Measurements from ENCODE around the gene FAM3D.
"Not testable (repeated sequence)": the region's sequence is repeated elsewhere in the genome, so short reads cannot be mapped to it uniquely, and the experiment has no call there.

Gene FAM3D

GRCh38 chr3:58696813-58697212, 30.2 kb upstream of the FAM3D start:
- not testable (repeated sequence) for H3K9me3 ChIP-seq (ENCODE audit: control insufficient read depth, insufficient read depth, low read length); H3K27me3 ChIP-seq (ENCODE audit: control insufficient read depth, insufficient read depth, low read length); H3K9ac ChIP-seq (ENCODE audit: low read depth, low read length); H3K4me3 ChIP-seq (ENCODE audit: low read depth, low read length); H3K36me3 ChIP-seq (ENCODE audit: control insufficient read depth, insufficient read depth, low read length); H3K4me1 ChIP-seq (ENCODE audit: control insufficient read depth, insufficient read depth, low read length)

- no peaks in the 10 kb centered on the region for H3K36me3 ChIP-seq (ENCODE audit: control insufficient read depth, insufficient read depth, low read length)
- no peak overlapping the region for H3K4me3 ChIP-seq (ENCODE audit: low read depth, low read length)
- H3K4me1 ChIP-seq (ENCODE audit: control insufficient read depth, insufficient read depth, low read length) = no peaks in the 10 kb centered on the region
- H3K27me3 ChIP-seq (ENCODE audit: control insufficient read depth, insufficient read depth, low read length) = no peaks in the 10 kb centered on the region
- H3K9ac ChIP-seq (ENCODE audit: low read depth, low read length) = no peak overlapping the region
- H3K9me3 ChIP-seq (ENCODE audit: control insufficient read depth, insufficient read depth, low read length) = peaks cover 14% of the 10 kb centered on the region
Observed at GRCh38 chr3:58696093-58696492, 29.5 kb upstream of the FAM3D start.

- peaks cover 18% of the 10 kb centered on the region for H3K9me3 ChIP-seq (ENCODE audit: control insufficient read depth, insufficient read depth, low read length)
- H3K4me3 ChIP-seq (ENCODE audit: low read depth, low read length); H3K9ac ChIP-seq (ENCODE audit: low read depth, low read length); H3K36me3 ChIP-seq (ENCODE audit: control insufficient read depth, insufficient read depth, low read length); H3K27me3 ChIP-seq (ENCODE audit: control insufficient read depth, insufficient read depth, low read length); H3K4me1 ChIP-seq (ENCODE audit: control insufficient read depth, insufficient read depth, low read length): not testable (repeated sequence)
Observed at GRCh38 chr3:58695284-58695683, 28.7 kb upstream of the FAM3D start.

GRCh38 chr3:58693940-58694850, 27.6 kb upstream of the FAM3D start:
- Histone ChIP-seq H3K9ac (ENCODE audit: low read depth, low read length) (no peak overlapping the region), H3K4me1 (ENCODE audit: control insufficient read depth, insufficient read depth, low read length) (no peaks in the 10 kb centered on the region), H3K27me3 (ENCODE audit: control insufficient read depth, insufficient read depth, low read length) (no peaks in the 10 kb centered on the region), H3K9me3 (ENCODE audit: control insufficient read depth, insufficient read depth, low read length) (peaks cover 18% of the 10 kb centered on the region), H3K36me3 (ENCODE audit: control insufficient read depth, insufficient read depth, low read length) (no peaks in the 10 kb centered on the region), H3K4me3 (ENCODE audit: low read depth, low read length) (no peak overlapping the region)

- Histone ChIP-seq H3K9me3 (ENCODE audit: control insufficient read depth, insufficient read depth, low read length) (peaks cover 18% of the 10 kb centered on the region), H3K36me3 (ENCODE audit: control insufficient read depth, insufficient read depth, low read length) (no peaks in the 10 kb centered on the region), H3K27me3 (ENCODE audit: control insufficient read depth, insufficient read depth, low read length) (no peaks in the 10 kb centered on the region), H3K9ac (ENCODE audit: low read depth, low read length) (no peak overlapping the region), H3K4me1 (ENCODE audit: control insufficient read depth, insufficient read depth, low read length) (no peaks in the 10 kb centered on the region), H3K4me3 (ENCODE audit: low read depth, low read length) (no peak overlapping the region)
Observed at GRCh38 chr3:58692484-58692883, 25.9 kb upstream of the FAM3D start.

GRCh38 chr3:58691997-58692396, 25.4 kb upstream of the FAM3D start:
- H3K4me1 ChIP-seq (ENCODE audit: control insufficient read depth, insufficient read depth, low read length) = no peaks in the 10 kb centered on the region
- H3K9me3 ChIP-seq (ENCODE audit: control insufficient read depth, insufficient read depth, low read length) = peaks cover 22% of the 10 kb centered on the region
- no peaks in the 10 kb centered on the region for H3K27me3 ChIP-seq (ENCODE audit: control insufficient read depth, insufficient read depth, low read length)
- H3K9ac ChIP-seq (ENCODE audit: low read depth, low read length) = no peak overlapping the region
- no peaks in the 10 kb centered on the region for H3K36me3 ChIP-seq (ENCODE audit: control insufficient read depth, insufficient read depth, low read length)
- no peak overlapping the region for H3K4me3 ChIP-seq (ENCODE audit: low read depth, low read length)

GRCh38 chr3:58690490-58690889, 23.9 kb upstream of the FAM3D start:
- Histone ChIP-seq H3K9ac (ENCODE audit: low read depth, low read length) (no peak overlapping the region), H3K9me3 (ENCODE audit: control insufficient read depth, insufficient read depth, low read length) (peaks cover 23% of the 10 kb centered on the region), H3K4me1 (ENCODE audit: control insufficient read depth, insufficient read depth, low read length) (no peaks in the 10 kb centered on the region), H3K4me3 (ENCODE audit: low read depth, low read length) (no peak overlapping the region), H3K36me3 (ENCODE audit: control insufficient read depth, insufficient read depth, low read length) (no peaks in the 10 kb centered on the region), H3K27me3 (ENCODE audit: control insufficient read depth, insufficient read depth, low read length) (no peaks in the 10 kb centered on the region)

- Histone ChIP-seq H3K9me3 (ENCODE audit: control insufficient read depth, insufficient read depth, low read length) (peaks cover 22% of the 10 kb centered on the region), H3K4me3 (ENCODE audit: low read depth, low read length) (no peak overlapping the region), H3K36me3 (ENCODE audit: control insufficient read depth, insufficient read depth, low read length) (no peaks in the 10 kb centered on the region), H3K4me1 (ENCODE audit: control insufficient read depth, insufficient read depth, low read length) (no peaks in the 10 kb centered on the region), H3K27me3 (ENCODE audit: control insufficient read depth, insufficient read depth, low read length) (no peaks in the 10 kb centered on the region), H3K9ac (ENCODE audit: low read depth, low read length) (no peak overlapping the region)
Observed at GRCh38 chr3:58688574-58688973, 22.0 kb upstream of the FAM3D start.

GRCh38 chr3:58686847-58687246, 20.3 kb upstream of the FAM3D start:
- H3K27me3 ChIP-seq (ENCODE audit: control insufficient read depth, insufficient read depth, low read length) = no peaks in the 10 kb centered on the region
- H3K4me1 ChIP-seq (ENCODE audit: control insufficient read depth, insufficient read depth, low read length) = no peaks in the 10 kb centered on the region
- H3K36me3 ChIP-seq (ENCODE audit: control insufficient read depth, insufficient read depth, low read length) = no peaks in the 10 kb centered on the region
- H3K9ac ChIP-seq (ENCODE audit: low read depth, low read length) = no peak overlapping the region
- no peak overlapping the region for H3K4me3 ChIP-seq (ENCODE audit: low read depth, low read length)
- H3K9me3 ChIP-seq (ENCODE audit: control insufficient read depth, insufficient read depth, low read length) = peaks cover 17% of the 10 kb centered on the region

- Histone ChIP-seq H3K9ac (ENCODE audit: low read depth, low read length) (no peak overlapping the region), H3K27me3 (ENCODE audit: control insufficient read depth, insufficient read depth, low read length) (no peaks in the 10 kb centered on the region), H3K4me3 (ENCODE audit: low read depth, low read length) (no peak overlapping the region), H3K36me3 (ENCODE audit: control insufficient read depth, insufficient read depth, low read length) (no peaks in the 10 kb centered on the region), H3K9me3 (ENCODE audit: control insufficient read depth, insufficient read depth, low read length) (peaks cover 5% of the 10 kb centered on the region), H3K4me1 (ENCODE audit: control insufficient read depth, insufficient read depth, low read length) (no peaks in the 10 kb centered on the region)
Observed at GRCh38 chr3:58685641-58686040, 19.1 kb upstream of the FAM3D start.

GRCh38 chr3:58683466-58683865, 16.9 kb upstream of the FAM3D start:
- Histone ChIP-seq H3K4me1 (ENCODE audit: control insufficient read depth, insufficient read depth, low read length) (no peaks in the 10 kb centered on the region), H3K9me3 (ENCODE audit: control insufficient read depth, insufficient read depth, low read length) (peaks cover 4% of the 10 kb centered on the region), H3K27me3 (ENCODE audit: control insufficient read depth, insufficient read depth, low read length) (no peaks in the 10 kb centered on the region), H3K4me3 (ENCODE audit: low read depth, low read length) (no peak overlapping the region), H3K9ac (ENCODE audit: low read depth, low read length) (no peak overlapping the region), H3K36me3 (ENCODE audit: control insufficient read depth, insufficient read depth, low read length) (no peaks in the 10 kb centered on the region)

- Histone ChIP-seq H3K36me3 (ENCODE audit: control insufficient read depth, insufficient read depth, low read length) (no peaks in the 10 kb centered on the region), H3K27me3 (ENCODE audit: control insufficient read depth, insufficient read depth, low read length) (no peaks in the 10 kb centered on the region), H3K9me3 (ENCODE audit: control insufficient read depth, insufficient read depth, low read length) (peaks cover 4% of the 10 kb centered on the region), H3K4me1 (ENCODE audit: control insufficient read depth, insufficient read depth, low read length) (no peaks in the 10 kb centered on the region), H3K4me3 (ENCODE audit: low read depth, low read length) (no peak overlapping the region), H3K9ac (ENCODE audit: low read depth, low read length) (no peak overlapping the region)
Observed at GRCh38 chr3:58683001-58683458, 16.5 kb upstream of the FAM3D start.
